ENCODE measurements around the gene TMCO4.

DNA sequence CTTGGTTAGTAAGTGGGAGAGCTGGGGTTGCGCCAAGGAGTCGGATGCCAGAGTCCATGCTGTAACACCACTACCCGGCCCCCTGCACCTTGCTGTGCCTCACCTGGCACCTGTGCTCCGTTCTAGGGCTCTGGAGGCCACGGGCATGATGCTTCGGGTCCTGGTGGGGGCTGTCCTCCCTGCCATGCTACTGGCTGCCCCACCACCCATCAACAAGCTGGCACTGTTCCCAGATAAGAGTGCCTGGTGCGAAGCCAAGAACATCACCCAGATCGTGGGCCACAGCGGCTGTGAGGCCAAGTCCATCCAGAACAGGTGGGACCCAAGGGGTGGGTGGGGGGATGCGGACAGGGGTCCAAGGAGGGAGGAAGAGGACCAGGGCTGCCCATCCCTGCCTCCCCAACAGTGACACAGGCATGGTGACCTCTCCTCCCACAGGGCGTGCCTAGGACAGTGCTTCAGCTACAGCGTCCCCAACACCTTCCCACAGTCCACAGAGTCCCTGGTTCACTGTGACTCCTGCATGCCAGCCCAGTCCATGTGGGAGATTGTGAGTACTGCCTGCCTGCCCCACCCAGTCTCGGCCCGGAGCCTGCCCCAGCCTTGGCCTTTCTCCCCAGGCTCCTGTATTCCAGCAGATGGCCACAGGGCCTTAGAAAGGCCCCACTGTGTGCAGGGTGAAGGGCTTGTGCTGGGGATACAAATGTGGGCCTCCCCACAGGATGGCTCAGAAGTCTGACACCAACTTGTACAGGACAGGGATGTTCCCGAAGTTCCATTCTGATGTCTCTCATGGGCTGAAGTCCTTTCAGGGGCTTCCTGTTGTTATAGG lies 144.6 kb downstream of the TMCO4 start:
- TF ChIP-seq ZNF660 (tag by site-specific recombination; IDR thresholded peaks at IDR 0.05): no peak
- TF ChIP-seq ZNF362 (tag by site-specific recombination; IDR thresholded peaks at IDR 0.05): no peak
- no peak for TF ChIP-seq ZBTB7A (tag by site-specific recombination; IDR thresholded peaks at IDR 0.05; ENCODE audit: low read depth)
- no peak for TF ChIP-seq CTCF (tag by site-specific recombination; IDR thresholded peaks at IDR 0.05)
- TF ChIP-seq SCRT2 (tag by site-specific recombination; IDR thresholded peaks at IDR 0.05): no peak
- no peak for TF ChIP-seq ZNF37A (tag by site-specific recombination; IDR thresholded peaks at IDR 0.05)
- no peak for TF ChIP-seq REST (tag by site-specific recombination; IDR thresholded peaks at IDR 0.05)
- TF ChIP-seq BCL11A (tag by site-specific recombination; IDR thresholded peaks at IDR 0.05; ENCODE audit: low read depth): no peak
- no peak for TF ChIP-seq ZNF18 (tag by site-specific recombination; IDR thresholded peaks at IDR 0.05)
